DND-41 (cell line): ENCODE data around the gene PRKAR1A.
A peak's percentile ranks its signal among the peaks of the same experiment; 100 is the strongest.

Experiments
- ATAC-seq: fragments of 200-7000 bp; cut with Tn5 transposase; 3 replicates; pipeline ENCODE4 v1.9.1; 2021; ENCODE audit warnings: low read depth; ENCODE audit not compliant: insufficient read depth
- DNase-seq: peaks from one replicate; pipeline ENCODE4 v3.0.0-alpha.2; 2020
- H2AFZ ChIP-seq: 2 replicates; pipeline ENCODE4 v1.6.0; 2012; ENCODE audit warnings: low read depth, low read length
- H3K27ac ChIP-seq: 2 replicates; pipeline ENCODE4 v1.5.1; 2012; ENCODE audit warnings: low read length, inconsistent platforms
- H3K27me3 ChIP-seq: fragments of 200-600 bp; sonication (generic); 2 replicates; pipeline ENCODE4 v1.6.0; 2012; ENCODE audit warnings: low read length, mild to moderate bottlenecking, inconsistent platforms; ENCODE audit not compliant: insufficient read depth, poor library complexity
- H3K36me3 ChIP-seq: 2 replicates; pipeline ENCODE4 v1.5.1; 2012; ENCODE audit warnings: low read length, inconsistent platforms; ENCODE audit not compliant: insufficient read depth
- H3K4me1 ChIP-seq: 2 replicates; pipeline ENCODE4 v1.5.1; 2012; ENCODE audit warnings: mild to moderate bottlenecking, low read length; ENCODE audit not compliant: insufficient read depth
- H3K4me2 ChIP-seq: 2 replicates; pipeline ENCODE4 v1.6.0; 2012; ENCODE audit warnings: mild to moderate bottlenecking, moderate library complexity, low read length, inconsistent platforms; ENCODE audit not compliant: insufficient read depth
- H3K4me3 ChIP-seq, 2 experiments: fragments of 200-600 bp in 1 of 2; shearing (Covaris generic) in 1 of 2; 2 replicates each; pipeline ENCODE4 v1.5.1; 2012 to 2016; ENCODE audit warnings: inconsistent platforms in 2 of 2, low read length in 2 of 2, mild to moderate bottlenecking in 2 of 2, low read depth in 1 of 2, moderate library complexity in 1 of 2
- H3K79me2 ChIP-seq: 2 replicates; pipeline ENCODE4 v1.6.0; 2012; ENCODE audit warnings: low read length, inconsistent platforms; ENCODE audit not compliant: insufficient read depth
- H3K9ac ChIP-seq: 2 replicates; pipeline ENCODE4 v1.6.0; 2012; ENCODE audit warnings: low read depth, mild to moderate bottlenecking, inconsistent platforms, low read length, moderate library complexity
- H3K9me3 ChIP-seq: 2 replicates; pipeline ENCODE4 v1.5.1; 2012; ENCODE audit warnings: low read length, moderate library complexity, mild to moderate bottlenecking, inconsistent platforms; ENCODE audit not compliant: insufficient read depth, severe bottlenecking
- H4K20me1 ChIP-seq: 2 replicates; pipeline ENCODE4 v1.6.0; 2012; ENCODE audit warnings: low read length; ENCODE audit not compliant: insufficient read depth
- EZH2 ChIP-seq: IDR thresholded peaks from 3 replicates; pipeline ENCODE4 v1.6.1; 2012; ENCODE audit warnings: borderline replicate concordance, low read depth, mild to moderate bottlenecking, moderate library complexity, low read length, inconsistent platforms; ENCODE audit not compliant: severe bottlenecking
- TF ChIP-seq, protein P1 (sequence below): IDR thresholded peaks from 2 replicates; pipeline ENCODE4 v1.5.1; 2012; ENCODE audit warnings: borderline replicate concordance, low read length, moderate library complexity, mild to moderate bottlenecking; ENCODE audit not compliant: poor library complexity, severe bottlenecking; ENCODE audit errors: extremely low read depth

PRKAR1A gene

DNA sequence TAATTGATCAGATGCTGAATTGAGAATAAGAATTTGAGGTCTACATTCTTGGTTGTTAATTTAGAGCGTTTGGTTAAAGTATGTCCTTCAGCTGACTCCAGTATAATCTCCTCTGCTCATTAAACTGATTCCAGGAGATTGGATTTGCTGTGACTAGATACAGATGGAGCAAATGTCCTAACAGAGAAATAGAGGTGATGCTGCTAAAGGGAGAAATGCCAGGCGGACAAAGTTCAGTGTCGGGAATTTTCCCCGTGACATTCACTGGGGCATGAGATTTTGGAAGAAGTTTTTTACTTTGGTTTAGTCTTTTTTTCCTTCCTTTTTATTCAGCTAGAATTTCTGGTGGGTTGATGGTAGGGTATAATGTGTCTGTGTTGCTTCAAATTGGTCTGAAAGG lies 19.0 kb downstream of the PRKAR1A start:
- TF ChIP-seq EZH2, result no peak
- TF ChIP-seq, protein P1, sequence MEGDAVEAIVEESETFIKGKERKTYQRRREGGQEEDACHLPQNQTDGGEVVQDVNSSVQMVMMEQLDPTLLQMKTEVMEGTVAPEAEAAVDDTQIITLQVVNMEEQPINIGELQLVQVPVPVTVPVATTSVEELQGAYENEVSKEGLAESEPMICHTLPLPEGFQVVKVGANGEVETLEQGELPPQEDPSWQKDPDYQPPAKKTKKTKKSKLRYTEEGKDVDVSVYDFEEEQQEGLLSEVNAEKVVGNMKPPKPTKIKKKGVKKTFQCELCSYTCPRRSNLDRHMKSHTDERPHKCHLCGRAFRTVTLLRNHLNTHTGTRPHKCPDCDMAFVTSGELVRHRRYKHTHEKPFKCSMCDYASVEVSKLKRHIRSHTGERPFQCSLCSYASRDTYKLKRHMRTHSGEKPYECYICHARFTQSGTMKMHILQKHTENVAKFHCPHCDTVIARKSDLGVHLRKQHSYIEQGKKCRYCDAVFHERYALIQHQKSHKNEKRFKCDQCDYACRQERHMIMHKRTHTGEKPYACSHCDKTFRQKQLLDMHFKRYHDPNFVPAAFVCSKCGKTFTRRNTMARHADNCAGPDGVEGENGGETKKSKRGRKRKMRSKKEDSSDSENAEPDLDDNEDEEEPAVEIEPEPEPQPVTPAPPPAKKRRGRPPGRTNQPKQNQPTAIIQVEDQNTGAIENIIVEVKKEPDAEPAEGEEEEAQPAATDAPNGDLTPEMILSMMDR, result no peak
- no peak for ATAC-seq
- Histone ChIP-seq H3K4me3 (no peak overlapping the region), H4K20me1 (no peaks in the 10 kb centered on the region), H2AFZ (no peak overlapping the region), H3K27me3 (no peaks in the 10 kb centered on the region), H3K4me2 (no peak overlapping the region), H3K9me3 (no peaks in the 10 kb centered on the region), H3K27ac (no peak overlapping the region), H3K36me3 (peaks cover 80% of the 10 kb centered on the region), H3K9ac (no peak overlapping the region), H3K79me2 (no peaks in the 10 kb centered on the region), H3K4me1 (no peaks in the 10 kb centered on the region)
- no peak for DNase-seq

DNA sequence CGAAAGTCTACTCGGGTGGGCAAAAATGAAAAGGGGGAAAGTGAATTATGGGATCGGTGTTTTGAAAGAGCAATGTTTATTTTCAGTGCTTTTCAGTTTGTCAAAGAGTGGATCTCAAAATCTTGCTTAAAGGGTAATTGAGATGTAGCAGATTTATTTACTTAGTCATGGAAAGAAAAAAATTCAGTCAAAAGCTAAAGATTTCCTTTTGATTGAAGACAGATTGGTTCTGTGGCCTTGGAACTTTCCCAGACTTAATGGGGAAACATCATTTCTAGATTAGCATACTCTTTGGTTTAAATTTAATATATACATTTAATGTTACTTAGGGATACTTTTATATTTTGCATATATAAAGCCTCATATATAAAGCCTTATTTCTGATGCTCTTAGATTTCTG lies 20.6 kb downstream of the PRKAR1A start:
- DNase-seq (no peak), ATAC-seq (no peak)
- Histone ChIP-seq H3K4me1 (no peaks in the 10 kb centered on the region), H3K9ac (no peak overlapping the region), H3K9me3 (no peaks in the 10 kb centered on the region), H3K79me2 (no peaks in the 10 kb centered on the region), H3K36me3 (peaks cover 71% of the 10 kb centered on the region), H3K4me3 (no peak overlapping the region), H3K4me2 (no peak overlapping the region), H3K27me3 (no peaks in the 10 kb centered on the region), H4K20me1 (no peaks in the 10 kb centered on the region), H2AFZ (no peak overlapping the region), H3K27ac (no peak overlapping the region)
- no peak for TF ChIP-seq EZH2
- TF ChIP-seq, protein P1, result no peak

DNA sequence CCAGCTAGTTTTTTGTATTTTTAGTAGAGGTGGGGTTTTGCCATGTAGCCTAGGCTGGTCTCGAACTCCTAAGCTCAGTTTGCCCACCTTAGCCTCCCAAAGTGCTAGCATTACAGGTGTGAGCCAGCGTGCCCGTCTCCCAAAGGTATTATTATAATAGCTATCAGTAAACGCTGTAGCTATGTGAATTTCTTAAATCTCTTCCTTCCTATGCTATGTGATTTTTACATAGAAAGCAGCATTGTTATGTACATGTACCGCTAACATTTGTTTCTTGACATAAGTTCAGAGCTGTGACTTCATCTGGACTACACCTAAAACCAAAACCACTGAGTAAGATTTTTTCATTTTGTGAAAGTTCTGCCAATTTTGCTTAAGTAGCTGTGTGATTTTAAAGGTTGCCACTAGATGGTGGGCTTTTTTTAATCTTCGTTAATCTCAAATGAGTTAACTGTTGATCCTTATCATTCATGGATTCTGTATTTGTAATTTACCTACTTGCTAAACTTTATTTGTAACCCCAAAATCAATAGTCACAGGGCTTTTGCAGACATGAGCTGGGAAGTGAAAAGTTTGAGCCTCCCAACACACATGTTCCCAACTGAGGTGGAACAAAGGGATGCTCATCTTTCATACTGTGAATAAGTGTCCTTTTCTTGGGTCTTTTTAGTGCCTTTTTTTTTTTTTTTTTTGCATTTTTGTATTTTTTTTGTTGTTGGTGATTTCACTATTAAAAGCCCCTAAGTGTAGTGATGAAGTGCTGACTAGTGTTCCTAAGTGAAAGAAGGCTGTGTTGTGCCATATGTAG lies 21.9 kb downstream of the PRKAR1A start:
- Histone ChIP-seq H3K4me1 (no peaks in the 10 kb centered on the region), H3K79me2 (no peaks in the 10 kb centered on the region), H2AFZ (no peak overlapping the region), H3K9me3 (no peaks in the 10 kb centered on the region), H3K4me2 (no peak overlapping the region), H3K4me3 (no peak overlapping the region), H3K9ac (no peak overlapping the region), H3K27me3 (no peaks in the 10 kb centered on the region), H3K36me3 (peaks cover 58% of the 10 kb centered on the region), H4K20me1 (no peaks in the 10 kb centered on the region), H3K27ac (no peak overlapping the region)
- DNase-seq, result no peak
- no peak for ATAC-seq
- no peak for TF ChIP-seq EZH2
- TF ChIP-seq, protein P1, result peak; percentile 45
